OCI-LY7 (cell line): Measurements from ENCODE around the gene LAMTOR3.

Source experiments
- CTCF ChIP-seq: fragments of 200-600 bp; sonication (generic); conservative IDR thresholded peaks from 2 replicates; pipeline ENCODE4 v1.5.1; 2014; ENCODE audit warnings: mild to moderate bottlenecking, antibody characterized with exemption, low read length, moderate library complexity, mixed read lengths
- EZH2phosphoT487 ChIP-seq: fragments of 200-600 bp; sonication (generic); IDR thresholded peaks from 2 replicates; pipeline ENCODE4 v1.6.1; 2018; ENCODE audit warnings: low read depth, borderline replicate concordance, mild to moderate bottlenecking, mixed run types, antibody characterized with exemption, low read length, moderate library complexity, mixed read lengths

GRCh38 chr4:99875071-99875470 is 19.2 kb downstream of the LAMTOR3 start:
- TF ChIP-seq CTCF (no peak), EZH2phosphoT487 (no peak)
